ENCODE measurements around the gene CHD2. TPM values are rescaled to one million over a fixed set of nuclear protein-coding genes. Genes with fewer than 3 reads are reported as not detected.

The CHD2 gene
- total and polyA plus RNA-seq, 2 donors (not counting 3 experiments of a cell fraction or from before 2014, with no cell fraction given), result 53.8 to 97.9 TPM

DNA sequence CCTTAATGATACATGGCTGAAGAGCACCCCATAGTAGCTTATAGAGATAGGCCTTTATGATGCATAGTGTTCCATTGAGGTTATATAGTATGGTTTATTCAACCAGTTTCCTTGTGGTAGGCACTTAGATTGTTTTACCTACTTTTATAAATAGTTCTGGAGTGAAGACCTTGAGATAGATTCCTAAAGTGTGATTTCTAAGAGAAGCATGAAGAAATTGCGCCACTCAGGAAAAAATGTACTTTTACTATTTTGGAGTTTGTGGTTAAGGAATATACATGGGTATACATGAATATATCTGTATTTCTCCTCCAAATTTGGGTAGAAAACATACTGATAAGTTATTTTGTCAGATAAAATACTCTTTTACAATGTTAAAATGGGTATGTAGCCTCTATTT lies 70.5 kb downstream of the CHD2 start:
- no peak overlapping the region for H3K4me3 ChIP-seq (replicated peaks in 1 of 3; ENCODE audit: insufficient read depth in 1 of 3, low read depth in 1 of 3, low read length in 3 of 3)
- H3K4me2 ChIP-seq (ENCODE audit: insufficient read depth, low read length), result no peak overlapping the region
- H3K9me1 ChIP-seq (replicated peaks; ENCODE audit: control insufficient read depth, extremely low read depth, insufficient read depth, low read length), result no peaks in the 10 kb centered on the region
- POLR2A ChIA-PET, result no interaction called here
- no TSS peak for BruUV-seq (replicated peaks)
- FAIRE-seq (no peak), DNase-seq (ENCODE audit: low read depth, low spot score) (no peak)
- no peaks in the 10 kb centered on the region for H4K20me1 ChIP-seq (replicated peaks; ENCODE audit: control insufficient read depth, extremely low read depth, insufficient read depth, low read length)
- no peak overlapping the region for H2AFZ ChIP-seq (ENCODE audit: low read depth, low read length)
- intact Hi-C loops (cut with micrococcal nuclease) (no loop called here), dilution Hi-C loops (cut with MboI; ENCODE audit: extremely low pct_ligation_motif_present, low sequenced_read_pairs) (no loop called here)
- no peak overlapping the region for H3K27ac ChIP-seq (ENCODE audit: insufficient read depth, low read depth, low read length)
- CTCF ChIA-PET, result interaction anchor here (1.1 kb wide), 1 partner anchor 173 kb away, joined by 4 read pairs; no protein-coding TSS in a partner anchor
- H3K27me3 ChIP-seq (ENCODE audit: control insufficient read depth in 2 of 2, insufficient read depth in 2 of 2, low read length in 2 of 2), result no peaks in the 10 kb centered on the region
- TF ChIP-seq GATA2 (IDR thresholded peaks at IDR 0.05; ENCODE audit: insufficient read depth, insufficient read length, low read depth, low read length) (no peak), JUN (IDR thresholded peaks at IDR 0.05; ENCODE audit: borderline replicate concordance, insufficient read depth, insufficient read length, low read depth) (no peak), MYC (IDR thresholded peaks at IDR 0.05; ENCODE audit: low read depth, low read length) (no peak)
- TF ChIP-seq, protein P1, sequence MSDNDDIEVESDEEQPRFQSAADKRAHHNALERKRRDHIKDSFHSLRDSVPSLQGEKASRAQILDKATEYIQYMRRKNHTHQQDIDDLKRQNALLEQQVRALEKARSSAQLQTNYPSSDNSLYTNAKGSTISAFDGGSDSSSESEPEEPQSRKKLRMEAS (IDR thresholded peaks at IDR 0.05; ENCODE audit: insufficient read depth, insufficient read length), result no peak
- TF ChIP-seq, protein P2, sequence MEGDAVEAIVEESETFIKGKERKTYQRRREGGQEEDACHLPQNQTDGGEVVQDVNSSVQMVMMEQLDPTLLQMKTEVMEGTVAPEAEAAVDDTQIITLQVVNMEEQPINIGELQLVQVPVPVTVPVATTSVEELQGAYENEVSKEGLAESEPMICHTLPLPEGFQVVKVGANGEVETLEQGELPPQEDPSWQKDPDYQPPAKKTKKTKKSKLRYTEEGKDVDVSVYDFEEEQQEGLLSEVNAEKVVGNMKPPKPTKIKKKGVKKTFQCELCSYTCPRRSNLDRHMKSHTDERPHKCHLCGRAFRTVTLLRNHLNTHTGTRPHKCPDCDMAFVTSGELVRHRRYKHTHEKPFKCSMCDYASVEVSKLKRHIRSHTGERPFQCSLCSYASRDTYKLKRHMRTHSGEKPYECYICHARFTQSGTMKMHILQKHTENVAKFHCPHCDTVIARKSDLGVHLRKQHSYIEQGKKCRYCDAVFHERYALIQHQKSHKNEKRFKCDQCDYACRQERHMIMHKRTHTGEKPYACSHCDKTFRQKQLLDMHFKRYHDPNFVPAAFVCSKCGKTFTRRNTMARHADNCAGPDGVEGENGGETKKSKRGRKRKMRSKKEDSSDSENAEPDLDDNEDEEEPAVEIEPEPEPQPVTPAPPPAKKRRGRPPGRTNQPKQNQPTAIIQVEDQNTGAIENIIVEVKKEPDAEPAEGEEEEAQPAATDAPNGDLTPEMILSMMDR (IDR thresholded peaks at IDR 0.05; ENCODE audit: extremely low read depth in 1 of 2, insufficient read depth in 1 of 2, low read depth in 1 of 2, low read length in 2 of 2), result no peak
- no peaks in the 10 kb centered on the region for H3K4me1 ChIP-seq (ENCODE audit: control insufficient read depth, extremely low read depth, insufficient read depth, low read length)
- peaks cover 41% of the 10 kb centered on the region for H3K79me2 ChIP-seq (ENCODE audit: control insufficient read depth, insufficient read depth, low read length)
- peaks cover 17 to 28% of the 10 kb centered on the region in 2 experiments for H3K36me3 ChIP-seq (ENCODE audit: control insufficient read depth in 2 of 2, extremely low read depth in 1 of 2, insufficient read depth in 2 of 2, low read length in 2 of 2)
- H3K9me3 ChIP-seq (replicated peaks; ENCODE audit: control insufficient read depth, insufficient read depth, low read length), result no peaks in the 10 kb centered on the region
- no peak overlapping the region for H3K9ac ChIP-seq (replicated peaks; ENCODE audit: extremely low read depth, insufficient read depth, low read length)

DNA sequence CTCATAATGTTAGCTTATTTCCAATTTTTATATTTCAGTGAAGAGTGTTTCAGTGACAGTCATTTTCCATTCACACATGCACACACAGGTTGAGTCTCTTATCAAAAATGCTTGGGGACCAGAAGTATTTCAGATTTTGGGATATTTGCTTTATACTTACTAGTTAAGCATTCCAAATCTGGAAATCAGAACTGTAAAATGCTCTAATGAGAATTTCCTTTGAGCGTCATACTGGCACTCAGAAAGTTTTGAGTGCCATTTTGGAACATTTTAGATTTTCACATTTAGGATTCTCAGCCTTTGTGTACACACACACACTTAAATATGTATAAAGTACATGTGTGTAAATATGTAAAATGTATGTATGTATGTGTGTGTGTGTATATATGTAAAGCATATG lies 71.0 kb downstream of the CHD2 start:
- FAIRE-seq (no peak), DNase-seq (ENCODE audit: low read depth, low spot score) (no peak)
- Histone ChIP-seq H3K79me2 (ENCODE audit: control insufficient read depth, insufficient read depth, low read length) (peaks cover 44% of the 10 kb centered on the region), H3K36me3 (ENCODE audit: control insufficient read depth in 2 of 2, extremely low read depth in 1 of 2, insufficient read depth in 2 of 2, low read length in 2 of 2) (peaks cover 17 to 31% of the 10 kb centered on the region in 2 experiments), H3K9ac (replicated peaks; ENCODE audit: extremely low read depth, insufficient read depth, low read length) (no peak overlapping the region), H3K4me1 (ENCODE audit: control insufficient read depth, extremely low read depth, insufficient read depth, low read length) (no peaks in the 10 kb centered on the region), H3K9me1 (replicated peaks; ENCODE audit: control insufficient read depth, extremely low read depth, insufficient read depth, low read length) (no peaks in the 10 kb centered on the region), H2AFZ (ENCODE audit: low read depth, low read length) (no peak overlapping the region), H3K4me3 (replicated peaks in 1 of 3; ENCODE audit: insufficient read depth in 1 of 3, low read depth in 1 of 3, low read length in 3 of 3) (no peak overlapping the region), H3K9me3 (replicated peaks; ENCODE audit: control insufficient read depth, insufficient read depth, low read length) (no peaks in the 10 kb centered on the region), H3K27ac (ENCODE audit: insufficient read depth, low read depth, low read length) (no peak overlapping the region), H3K27me3 (ENCODE audit: control insufficient read depth in 2 of 2, insufficient read depth in 2 of 2, low read length in 2 of 2) (no peaks in the 10 kb centered on the region), H3K4me2 (ENCODE audit: insufficient read depth, low read length) (no peak overlapping the region), H4K20me1 (replicated peaks; ENCODE audit: control insufficient read depth, extremely low read depth, insufficient read depth, low read length) (no peaks in the 10 kb centered on the region)
- TF ChIP-seq, protein P2 (IDR thresholded peaks at IDR 0.05; ENCODE audit: extremely low read depth in 1 of 2, insufficient read depth in 1 of 2, low read depth in 1 of 2, low read length in 2 of 2), result no peak
- TF ChIP-seq POLR2AphosphoS5 (IDR thresholded peaks at IDR 0.05; ENCODE audit: insufficient read depth, low read depth, low read length), result no peak
- TF ChIP-seq POLR2A (IDR thresholded peaks at IDR 0.05; ENCODE audit: low read depth, low read length), result no peak
- no peak for TF ChIP-seq JUN (IDR thresholded peaks at IDR 0.05; ENCODE audit: borderline replicate concordance, insufficient read depth, insufficient read length, low read depth)
- intact Hi-C loops (cut with micrococcal nuclease), result no loop called here
- ChIA-PET POLR2A (no interaction called here), CTCF (interaction anchor here (1.1 kb wide), 1 partner anchor 174 kb away, joined by 4 read pairs; no protein-coding TSS in a partner anchor)
- dilution Hi-C loops (cut with MboI; ENCODE audit: extremely low pct_ligation_motif_present, low sequenced_read_pairs), result no loop called here
- no TSS peak for BruUV-seq (replicated peaks)
